BJ (cell line): Measurements from ENCODE around the gene MGAT5. TPM values are rescaled to one million over a fixed set of nuclear protein-coding genes. Genes with fewer than 3 reads are reported as not detected.
A peak's percentile ranks its signal among the peaks of the same experiment; 100 is the strongest.

Source experiments
- CTCF ChIA-PET: fragments of 350-600 bp; formaldehyde crosslinking; extraction: SDS; loops from one replicate; lab custom pipeline; 2021; ENCODE audit warnings: antibody characterized with exemption, inconsistent platforms; lab: Yijun Ruan, JAX
- POLR2A ChIA-PET: fragments of 300-600 bp; sonication (Branson Sonifier 250); formaldehyde crosslinking; extraction: SDS; loops from one replicate; lab custom pipeline; 2021; ENCODE audit warnings: antibody characterized with exemption; lab: Charles Lee
- DNase-seq: peaks from one replicate; pipeline ENCODE4 v3.0.0-alpha.2; 2011; ENCODE audit warnings: low read depth
- H3K27me3 ChIP-seq: 2 replicates; pipeline ENCODE4 v1.6.0; 2011; ENCODE audit warnings: low read length; ENCODE audit not compliant: control insufficient read depth, insufficient read depth
- H3K36me3 ChIP-seq: 2 replicates; pipeline ENCODE4 v1.5.1; 2011; ENCODE audit warnings: low read length; ENCODE audit not compliant: control insufficient read depth, insufficient read depth
- H3K4me3 ChIP-seq: 2 replicates; pipeline ENCODE4 v1.5.1; 2011; ENCODE audit warnings: low read depth, mild to moderate bottlenecking, control low read depth, low read length
- CTCF ChIP-seq: IDR thresholded peaks from 2 replicates; pipeline ENCODE4 v1.5.1; 2011; ENCODE audit warnings: low read depth, mild to moderate bottlenecking, control low read depth, inconsistent platforms, low read length, moderate library complexity; ENCODE audit not compliant: insufficient read depth
- polyA plus RNA-seq: library from polyadenylated mRNA; depleted of rRNA; stranded (reverse); fragments of >200 nt; gene quantifications from 2 replicates; pipeline ENCODE4 v1.2.3, GENCODE V29; 2011

MGAT5 gene
- polyA plus RNA-seq, 1 experiment, result 25.0 TPM

- CTCF ChIA-PET, result interaction anchor here (5.3 to 6.3 kb wide), 2 partner anchors 290 to 524 kb away, joined by 48 to 134 read pairs; no protein-coding TSS in a partner anchor
- Histone ChIP-seq H3K4me3 (no peak overlapping the region), H3K27me3 (no peaks in the 10 kb centered on the region), H3K36me3 (no peaks in the 10 kb centered on the region)
- DNase-seq, result no peak
- POLR2A ChIA-PET, result interaction anchor here (1.1 kb wide), 1 partner anchor 10 kb away, joined by 4 read pairs; no protein-coding TSS in a partner anchor
- TF ChIP-seq CTCF, result no peak
These were observed 154.9 kb downstream of the MGAT5 start for GRCh38 chr2:134408791-134409190.

- CTCF ChIA-PET, result interaction anchor here (2.6 to 6.3 kb wide), 5 partner anchors 37 to 525 kb away, joined by 7 to 134 read pairs (median 33); no protein-coding TSS in a partner anchor
- no peak for TF ChIP-seq CTCF
- no peaks in the 10 kb centered on the region for H3K27me3 ChIP-seq
- DNase-seq, result no peak
- no peak overlapping the region for H3K4me3 ChIP-seq
- H3K36me3 ChIP-seq, result no peaks in the 10 kb centered on the region
- POLR2A ChIA-PET, result no interaction called here
These were observed 156.1 kb downstream of the MGAT5 start for GRCh38 chr2:134410006-134410405.

GRCh38 chr2:134410831-134411231 is 157.0 kb downstream of the MGAT5 start:
- no peak for TF ChIP-seq CTCF
- POLR2A ChIA-PET, result interaction anchor here (0.5 kb wide), 1 partner anchor 292 kb away, joined by 3 read pairs; no protein-coding TSS in a partner anchor
- CTCF ChIA-PET, result interaction anchor here (1.3 to 6.3 kb wide), 14 partner anchors 8 to 531 kb away, joined by 3 to 134 read pairs (median 13); no protein-coding TSS in a partner anchor
- H3K27me3 ChIP-seq, result no peaks in the 10 kb centered on the region
- H3K4me3 ChIP-seq, result no peak overlapping the region
- no peak for DNase-seq
- H3K36me3 ChIP-seq, result no peaks in the 10 kb centered on the region

- no peak overlapping the region for H3K4me3 ChIP-seq
- no peak for DNase-seq
- CTCF ChIA-PET, result interaction anchor here (0.5 to 6.3 kb wide), 35 partner anchors 9 to 1724 kb away, joined by 3 to 134 read pairs (median 5); no protein-coding TSS in a partner anchor
- H3K36me3 ChIP-seq, result no peaks in the 10 kb centered on the region
- TF ChIP-seq CTCF, result no peak
- POLR2A ChIA-PET, result interaction anchor here (0.5 to 0.6 kb wide), 2 partner anchors 151 to 293 kb away, joined by 3 to 11 read pairs; no protein-coding TSS in a partner anchor
- H3K27me3 ChIP-seq, result no peaks in the 10 kb centered on the region
These were observed 157.5 kb downstream of the MGAT5 start for GRCh38 chr2:134411279-134411827.

GRCh38 chr2:134411828-134412638 is 158.2 kb downstream of the MGAT5 start:
- no peaks in the 10 kb centered on the region for H3K36me3 ChIP-seq
- ChIA-PET POLR2A (interaction anchor here (0.6 to 0.9 kb wide), 3 partner anchors 15 to 161 kb away, joined by 3 to 11 read pairs (median 3); no protein-coding TSS in a partner anchor), CTCF (interaction anchor here (0.6 to 6.3 kb wide), 37 partner anchors 9 to 1725 kb away, joined by 3 to 134 read pairs (median 5); no protein-coding TSS in a partner anchor)
- no peaks in the 10 kb centered on the region for H3K27me3 ChIP-seq
- TF ChIP-seq CTCF, result peak; percentile 88
- DNase-seq, result no peak
- no peak overlapping the region for H3K4me3 ChIP-seq
